ENCODE measurements around the gene EFEMP1.

EFEMP1 gene

GRCh38 chr2:55932843-55933242 is 9.3 kb upstream of the EFEMP1 start:
- no peak for DNase-seq

DNA sequence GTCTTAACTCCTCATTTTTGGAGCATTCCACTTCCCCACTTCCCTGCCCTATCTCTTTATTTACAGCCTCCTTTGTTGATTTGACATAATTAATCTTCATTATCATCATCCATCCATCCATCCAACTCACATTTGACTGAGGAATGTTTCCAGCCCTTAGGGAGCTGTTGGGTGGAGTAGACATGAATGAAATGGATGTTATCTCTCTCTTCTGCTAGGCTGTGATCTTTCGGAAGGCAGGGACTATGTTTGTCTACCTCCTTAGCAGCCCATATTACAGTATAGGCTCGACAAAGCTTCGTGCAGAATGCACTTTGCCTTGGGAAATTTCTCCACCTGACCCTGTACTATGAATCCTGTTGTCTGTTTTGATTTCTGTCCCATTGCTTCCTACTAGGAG is 7.7 kb upstream of the EFEMP1 start:
- DNase-seq = no peak

- DNase-seq = no peak
Observed at GRCh38 chr2:55929476-55929875, 5.9 kb upstream of the EFEMP1 start.

GRCh38 chr2:55926974-55927373 is 3.4 kb upstream of the EFEMP1 start:
- no peak for DNase-seq

- DNase-seq = no peak
Observed at GRCh38 chr2:55926246-55926645, 2.7 kb upstream of the EFEMP1 start.

DNA sequence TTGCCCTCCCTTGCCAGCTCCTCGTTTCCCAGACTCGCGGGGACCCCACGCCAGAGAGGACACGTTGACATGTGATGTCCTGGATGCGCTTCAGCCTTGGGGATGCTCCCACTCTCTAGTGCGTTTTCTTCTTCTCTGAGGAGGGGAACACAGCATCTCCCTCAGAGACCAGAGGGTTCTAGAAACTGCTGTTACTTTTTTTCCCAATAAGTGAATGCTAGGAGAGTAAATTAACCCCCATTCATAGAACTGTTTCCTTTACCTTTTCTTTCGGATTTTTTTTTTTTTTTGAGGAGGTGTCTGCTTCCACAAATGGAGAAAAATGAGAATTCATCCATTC is 370 bp upstream of the EFEMP1 start:
- no peak for DNase-seq

DNA sequence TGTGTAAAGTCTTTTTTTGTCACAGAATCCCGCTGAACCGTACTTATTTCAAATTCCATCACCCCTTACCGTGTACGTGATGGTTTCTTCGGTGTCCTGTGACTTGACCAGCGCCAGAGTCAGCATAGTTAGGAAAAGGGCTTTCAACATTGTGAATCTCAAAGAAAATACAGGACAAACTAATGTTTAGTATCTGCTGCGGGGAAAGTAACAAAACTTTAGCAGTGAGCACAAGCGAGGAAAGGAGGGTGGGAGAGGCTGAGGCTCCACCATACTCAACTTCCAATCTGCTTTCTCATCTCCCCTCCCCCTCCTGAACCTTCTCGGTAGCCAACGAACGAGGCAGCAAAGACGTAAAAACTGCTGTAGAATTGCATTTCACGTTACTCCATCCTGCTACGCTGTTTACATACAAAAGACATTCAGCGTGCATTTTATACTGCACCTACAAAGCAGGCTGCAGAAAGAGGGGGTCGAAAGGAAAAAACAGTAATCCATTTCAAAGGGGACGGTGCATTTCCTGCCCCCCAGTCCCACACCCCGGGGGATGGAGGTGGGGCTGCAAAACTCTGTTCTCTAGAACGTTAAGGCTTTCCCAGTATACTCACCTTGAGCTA is 1.2 kb downstream of the EFEMP1 start:
- no peak for DNase-seq

- no peak for DNase-seq
Observed at GRCh38 chr2:55919574-55919973, 4.0 kb downstream of the EFEMP1 start.

GRCh38 chr2:55918856-55919255 is 4.7 kb downstream of the EFEMP1 start:
- no peak for DNase-seq

DNA sequence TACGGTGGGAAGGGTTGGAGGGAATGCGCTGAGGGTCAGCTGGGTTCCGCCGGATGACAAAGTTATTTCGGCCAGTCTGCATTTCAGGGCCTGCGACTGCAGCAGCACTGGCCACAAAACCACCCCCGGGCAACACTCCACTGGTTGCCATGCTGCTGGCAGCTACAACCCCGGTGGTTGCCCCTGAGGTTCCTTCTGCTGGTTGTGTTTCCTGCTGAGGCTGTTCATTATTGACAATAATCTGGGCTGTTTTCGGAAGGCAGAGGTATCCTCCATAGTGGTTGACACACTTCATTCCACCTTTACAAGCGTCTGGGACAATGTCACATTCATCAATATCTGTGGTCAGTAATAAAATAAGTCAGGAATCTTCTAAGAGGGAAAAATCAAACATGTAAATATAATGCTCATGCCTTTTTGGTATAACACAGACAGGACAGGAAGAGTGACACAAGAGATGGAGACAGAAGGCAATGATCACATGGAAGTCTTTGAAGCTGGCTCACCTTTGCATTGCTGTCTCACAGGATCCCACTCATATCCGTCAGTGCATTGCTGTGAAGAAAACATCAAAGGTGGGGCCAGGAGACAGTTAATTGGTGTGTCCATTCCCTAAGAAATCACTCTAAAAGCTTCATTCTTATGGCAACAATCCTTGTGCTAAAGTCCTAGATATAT is 5.7 kb downstream of the EFEMP1 start:
- no peak for DNase-seq

- no peak for DNase-seq
Observed at GRCh38 chr2:55917117-55917516, 6.5 kb downstream of the EFEMP1 start.

GRCh38 chr2:55916473-55917049 is 7.0 kb downstream of the EFEMP1 start:
- no peak for DNase-seq

GRCh38 chr2:55914786-55915185 is 8.8 kb downstream of the EFEMP1 start:
- DNase-seq = no peak

DNA sequence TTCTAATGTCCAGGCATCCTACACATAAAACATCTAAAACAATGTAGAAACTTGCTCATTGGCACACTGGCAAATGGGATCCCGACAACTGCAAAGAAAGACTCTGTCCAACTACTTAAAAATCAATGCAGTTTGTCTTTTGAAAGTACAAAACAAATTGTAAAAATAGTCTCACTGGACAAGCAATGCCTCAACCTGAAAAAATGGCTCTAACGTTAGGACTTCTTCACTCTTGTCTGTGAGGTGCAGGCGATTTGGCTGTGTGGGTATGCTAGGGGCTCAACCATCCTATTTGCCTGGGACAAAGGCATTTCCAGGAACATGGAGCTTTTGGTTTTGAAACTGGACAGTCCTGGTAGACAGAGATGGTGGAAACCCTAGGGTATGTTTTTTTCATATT is 10.7 kb downstream of the EFEMP1 start:
- DNase-seq = no peak

- no peak for DNase-seq
Observed at GRCh38 chr2:55910077-55910476, 13.5 kb downstream of the EFEMP1 start.

- no peak for DNase-seq
Observed at GRCh38 chr2:55907686-55908085, 15.9 kb downstream of the EFEMP1 start.

DNA sequence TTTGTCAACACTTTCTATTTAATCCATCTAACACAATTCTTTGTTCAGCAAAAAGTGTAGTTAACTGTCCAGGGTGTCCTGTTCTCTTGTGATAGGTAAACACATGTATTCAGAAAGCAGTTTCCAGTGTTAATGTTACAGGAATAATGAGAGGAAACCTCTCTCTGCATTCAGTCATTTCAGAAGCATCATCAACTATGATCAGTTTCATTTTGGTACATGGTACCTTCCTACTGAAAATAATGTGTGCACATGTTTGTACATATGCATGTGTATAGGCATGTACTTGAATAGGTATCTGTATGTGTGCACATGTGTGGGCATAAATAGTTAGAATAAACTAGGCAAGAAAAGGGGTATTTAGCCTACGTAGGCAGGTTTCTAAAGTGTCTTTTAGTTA is 16.6 kb downstream of the EFEMP1 start:
- no peak for DNase-seq

DNA sequence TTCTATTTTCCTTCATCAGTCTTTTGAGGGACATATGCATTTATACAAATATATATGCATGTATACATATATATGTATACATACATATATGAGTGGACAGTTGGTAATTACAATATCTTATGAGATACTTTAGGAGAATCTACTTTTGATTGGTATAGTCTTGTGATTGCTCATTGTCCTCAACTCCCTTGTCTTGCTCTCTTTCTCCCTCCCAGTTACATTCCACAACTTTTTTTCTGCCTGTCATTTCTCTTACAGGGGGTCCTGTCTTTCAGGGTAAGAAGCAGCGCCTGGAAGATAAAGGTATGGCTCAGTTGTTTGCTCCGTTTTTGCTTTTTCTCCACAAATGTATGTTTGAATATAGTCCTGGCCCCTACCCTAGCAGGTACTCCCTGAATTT is 19.9 kb downstream of the EFEMP1 start:
- DNase-seq = no peak

GRCh38 chr2:55902971-55903370 is 20.6 kb downstream of the EFEMP1 start:
- DNase-seq = no peak

DNA sequence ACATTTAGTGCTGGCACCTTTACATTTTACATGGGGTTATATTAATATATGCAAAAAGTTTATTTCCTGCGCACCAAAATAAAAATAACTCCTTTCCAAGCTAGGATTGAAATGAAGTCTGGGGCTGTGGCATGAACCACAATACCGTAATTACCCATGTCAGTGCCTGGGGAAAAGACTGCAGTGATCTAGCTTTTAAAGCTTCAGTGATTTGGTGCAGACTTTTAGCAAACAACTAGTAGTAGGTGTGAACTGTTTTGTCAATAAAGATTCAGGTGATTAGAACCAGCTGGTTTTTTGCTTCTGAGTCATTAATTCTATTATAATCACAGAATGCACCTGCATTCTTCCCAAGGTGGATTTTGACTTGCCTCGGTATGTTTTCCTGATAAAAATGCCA is 21.2 kb downstream of the EFEMP1 start:
- DNase-seq = no peak

- DNase-seq = no peak
Observed at GRCh38 chr2:55901941-55902340, 21.6 kb downstream of the EFEMP1 start.

- no peak for DNase-seq
Observed at GRCh38 chr2:55901322-55901721, 22.3 kb downstream of the EFEMP1 start.

DNA sequence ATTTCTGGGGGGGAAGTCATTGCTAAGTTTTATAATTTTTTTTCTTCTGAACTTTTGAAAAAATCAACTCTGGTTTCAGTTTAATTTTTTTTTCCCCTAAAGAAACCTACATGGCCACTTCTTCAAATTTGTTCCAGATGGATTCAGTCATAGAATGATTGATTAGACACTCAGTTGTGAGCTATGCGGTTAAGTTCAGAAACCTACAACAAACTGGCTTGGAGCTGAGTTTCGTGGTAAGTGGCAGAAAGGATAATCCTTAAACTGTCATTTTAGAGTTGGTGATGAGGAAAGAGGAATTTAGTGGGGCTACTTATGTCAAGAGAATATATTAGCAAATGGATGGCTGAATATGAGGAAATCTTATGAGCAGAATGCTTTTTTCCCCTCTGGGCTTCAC is 23.7 kb downstream of the EFEMP1 start:
- no peak for DNase-seq

DNA sequence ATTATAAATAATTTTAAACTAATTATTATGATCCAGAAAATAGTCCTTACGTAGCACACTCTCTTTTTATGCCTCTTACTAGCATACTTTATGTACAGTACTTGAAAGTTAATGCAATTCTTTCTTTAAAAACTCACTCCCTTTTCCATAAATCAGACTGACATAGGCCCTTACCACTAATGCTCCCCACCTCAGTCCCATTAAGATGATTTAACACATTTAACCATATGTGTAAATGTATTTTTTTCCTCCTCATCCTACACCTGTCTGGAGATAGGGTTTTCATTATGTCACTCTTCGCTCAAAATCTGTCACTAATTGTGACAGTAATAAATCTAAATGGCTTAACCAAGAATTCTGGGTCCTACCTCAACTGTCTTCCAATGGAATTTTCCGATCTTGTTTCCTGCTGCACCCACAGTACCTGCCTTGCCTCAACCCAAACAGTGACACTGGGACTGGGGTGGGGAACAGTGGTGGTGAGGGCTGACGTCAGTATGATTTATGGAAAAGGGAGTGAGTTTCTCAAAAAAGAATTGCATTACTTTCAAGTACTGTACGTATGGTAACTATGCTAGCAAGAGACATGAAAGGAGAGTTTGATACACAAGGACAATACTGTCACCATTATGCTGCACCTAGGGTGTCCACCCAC is 25.1 kb downstream of the EFEMP1 start:
- DNase-seq = no peak
